Activated naive CD8-positive, alpha-beta T cell treated with anti-CD3 and anti-CD28 coated beads, Interleukin-2, amount 10 ng/mL, durations not matched to agents 7 days and 5 days (primary cell): ENCODE data around the gene DGKE. TPM values are rescaled to one million over a fixed set of nuclear protein-coding genes. Genes with fewer than 3 reads are reported as not detected.
A peak's percentile ranks its signal among the peaks of the same experiment; 100 is the strongest.

Experiments used
- ATAC-seq: fragments of 150-1000 bp; cut with Tn5 transposase; one replicate; pipeline ENCODE4 v1.10.0; 2021; ENCODE audit warnings: low read depth, moderate library complexity
- POLR2A ChIA-PET: fragments of 350-600 bp; sonication (Branson Sonifier 250); formaldehyde crosslinking; loops from one replicate; lab custom pipeline; 2021; ENCODE audit warnings: antibody characterized with exemption; lab: Charles Lee
- DNase-seq: peaks from one replicate; pipeline ENCODE4 v3.0.0; 2021
- H3K27ac Mint-ChIP-seq: one replicate; pipeline ENCODE4 v1.8.0; 2022; ENCODE audit warnings: mild to moderate bottlenecking, mixed read lengths
- H3K27me3 Mint-ChIP-seq: one replicate; pipeline ENCODE4 v1.8.0; 2022; ENCODE audit warnings: mild to moderate bottlenecking, moderate library complexity, mixed read lengths
- H3K36me3 Mint-ChIP-seq: one replicate; pipeline ENCODE4 v1.8.0; 2021; ENCODE audit warnings: mild to moderate bottlenecking, mixed read lengths
- H3K4me1 Mint-ChIP-seq: one replicate; pipeline ENCODE4 v1.8.0; 2021; ENCODE audit warnings: mixed read lengths
- H3K4me3 Mint-ChIP-seq: one replicate; pipeline ENCODE4 v1.8.0; 2022; ENCODE audit warnings: mild to moderate bottlenecking, moderate library complexity, mixed read lengths
- H3K9me3 Mint-ChIP-seq: one replicate; pipeline ENCODE4 v1.8.0; 2021; ENCODE audit warnings: mixed read lengths
- total RNA-seq, 2 experiments: library from RNA; stranded (reverse); gene quantifications; one replicate each; pipeline ENCODE4 v1.2.3, GENCODE V29; 2021

The DGKE gene
- total RNA-seq, 2 experiments from 2014 or later, result 30.0 to 30.9 TPM

- H3K27ac Mint-ChIP-seq, result peak overlapping the region; percentile 84
- DNase-seq (no peak), ATAC-seq (peak; percentile 69)
- POLR2A ChIA-PET, result interaction anchor here (0.9 kb wide), 1 partner anchor 70 kb away, joined by 8 read pairs; no protein-coding TSS in a partner anchor
- peaks cover 60% of the 10 kb centered on the region for H3K36me3 Mint-ChIP-seq
- H3K27me3 Mint-ChIP-seq, result no peaks in the 10 kb centered on the region
- H3K4me1 Mint-ChIP-seq, result peaks cover 57% of the 10 kb centered on the region
- peak overlapping the region; percentile 88 for H3K4me3 Mint-ChIP-seq
- no peaks in the 10 kb centered on the region for H3K9me3 Mint-ChIP-seq
These were observed 74.1 kb downstream of the DGKE start for GRCh38 chr17:56908001-56908542.

- no peaks in the 10 kb centered on the region for H3K27me3 Mint-ChIP-seq
- ATAC-seq (no peak), DNase-seq (no peak)
- peak overlapping the region; percentile 88 for H3K4me3 Mint-ChIP-seq
- peaks cover 53% of the 10 kb centered on the region for H3K36me3 Mint-ChIP-seq
- no peaks in the 10 kb centered on the region for H3K9me3 Mint-ChIP-seq
- H3K27ac Mint-ChIP-seq, result peak overlapping the region; percentile 96
- peaks cover 53% of the 10 kb centered on the region for H3K4me1 Mint-ChIP-seq
- POLR2A ChIA-PET, result interaction anchor here (1.1 kb wide), 1 partner anchor 9 kb away, joined by 5 read pairs; no protein-coding TSS in a partner anchor
These were observed 76.0 kb downstream of the DGKE start for GRCh38 chr17:56909742-56910508.

DNA sequence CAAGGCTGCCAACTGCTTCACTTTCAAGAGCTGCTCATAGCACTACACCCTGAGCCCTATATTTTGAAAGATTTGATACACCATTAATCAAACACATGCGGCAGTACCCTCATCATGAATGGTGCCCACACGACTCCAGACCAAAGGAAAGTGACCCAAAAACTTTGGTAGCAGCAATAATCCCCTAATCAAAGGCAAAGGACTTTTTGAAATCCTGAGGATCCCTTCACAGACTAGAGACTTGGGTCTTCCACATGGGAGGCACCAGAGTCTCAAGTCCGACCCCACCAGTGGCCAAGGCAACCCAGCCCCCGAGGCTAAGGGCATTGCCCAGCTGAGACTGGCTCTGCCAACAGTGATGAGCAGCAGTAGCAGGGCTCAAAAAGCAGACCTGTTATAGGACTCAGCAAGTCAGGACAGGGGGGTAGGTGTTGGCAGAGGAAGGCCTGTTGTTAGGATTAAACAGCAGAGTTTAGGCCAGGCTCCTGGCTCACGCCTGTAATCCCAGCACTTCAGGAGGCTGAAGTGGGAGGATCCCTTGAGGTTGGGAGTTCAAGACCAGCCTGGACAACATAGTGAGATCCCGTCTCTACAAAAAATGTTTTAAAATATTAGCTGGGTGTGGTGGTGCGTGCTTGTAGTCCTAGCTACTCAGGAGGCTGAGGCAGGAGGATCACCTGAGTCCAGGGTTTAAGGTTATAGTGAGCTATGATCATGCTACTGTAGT is 76.7 kb downstream of the DGKE start:
- POLR2A ChIA-PET, result interaction anchor here (1.0 to 1.1 kb wide), 2 partner anchors 9 to 10 kb away, joined by 3 to 5 read pairs; no protein-coding TSS in a partner anchor
- Mint-ChIP-seq H3K4me3 (peak overlapping the region; percentile 88), H3K4me1 (peaks cover 56% of the 10 kb centered on the region), H3K27me3 (no peaks in the 10 kb centered on the region), H3K27ac (peak overlapping the region; percentile 96), H3K36me3 (peaks cover 52% of the 10 kb centered on the region), H3K9me3 (no peaks in the 10 kb centered on the region)
- ATAC-seq (no peak), DNase-seq (no peak)

- ATAC-seq (no peak), DNase-seq (no peak)
- POLR2A ChIA-PET, result interaction anchor here (0.6 to 2.3 kb wide), 8 partner anchors 8 to 835 kb away, joined by 3 to 18 read pairs (median 4); partner anchors contain the start of gene SCPEP1
- Mint-ChIP-seq H3K27me3 (no peaks in the 10 kb centered on the region), H3K36me3 (peaks cover 42% of the 10 kb centered on the region), H3K9me3 (no peaks in the 10 kb centered on the region), H3K27ac (peak overlapping the region; percentile 96), H3K4me1 (peaks cover 47% of the 10 kb centered on the region), H3K4me3 (peak overlapping the region; percentile 88)
These were observed 78.4 kb downstream of the DGKE start for GRCh38 chr17:56912105-56912999.

DNA sequence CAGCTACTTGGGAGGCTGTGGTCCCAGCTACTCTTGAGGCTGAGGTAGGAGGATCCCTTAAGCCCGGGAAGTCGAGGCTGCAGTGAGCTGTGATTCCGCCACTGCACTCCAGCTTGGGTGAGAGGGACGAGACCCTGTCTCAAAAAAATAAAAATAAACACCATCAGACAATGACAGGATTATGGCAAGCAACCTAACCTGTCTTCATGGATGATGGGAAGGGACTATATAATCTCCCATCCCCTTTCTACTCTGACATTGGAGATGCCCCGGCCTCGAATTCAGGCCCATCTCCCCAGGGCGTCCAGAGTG is 79.0 kb downstream of the DGKE start:
- Mint-ChIP-seq H3K27ac (peak overlapping the region; percentile 96), H3K27me3 (no peaks in the 10 kb centered on the region), H3K4me3 (peak overlapping the region; percentile 88), H3K9me3 (peaks cover 4% of the 10 kb centered on the region), H3K36me3 (peaks cover 45% of the 10 kb centered on the region), H3K4me1 (peaks cover 43% of the 10 kb centered on the region)
- POLR2A ChIA-PET, result interaction anchor here (1.4 to 2.3 kb wide), 6 partner anchors 8 to 172 kb away, joined by 5 to 18 read pairs (median 10); partner anchors contain the start of genes AKAP1 and SCPEP1
- ATAC-seq (no peak), DNase-seq (no peak)

DNA sequence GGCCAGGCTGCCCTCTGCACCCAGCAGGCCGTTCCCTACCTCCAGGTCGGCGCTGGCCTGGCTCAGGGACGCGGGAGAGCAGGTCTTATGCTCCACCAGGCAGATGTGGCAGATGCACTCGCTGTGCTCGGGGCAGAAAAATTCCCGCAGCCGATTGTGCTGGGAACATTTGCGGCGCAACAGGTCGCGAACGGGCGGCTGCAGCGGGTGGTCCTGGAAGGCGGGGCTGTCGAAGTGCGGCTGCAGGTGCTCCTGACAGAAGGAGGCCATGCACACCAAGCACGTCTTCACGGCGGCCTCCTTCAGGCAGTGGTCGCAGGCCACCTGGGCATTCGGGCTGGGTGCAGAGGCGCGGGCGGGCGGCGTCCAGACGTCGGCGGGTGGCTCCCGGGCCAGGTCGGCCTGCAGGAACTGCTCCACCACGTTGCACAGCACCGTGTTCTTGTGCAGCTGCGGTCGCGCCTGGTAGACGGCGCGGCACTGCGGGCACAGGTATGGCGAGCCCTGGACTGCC is 79.5 kb downstream of the DGKE start:
- peaks cover 42% of the 10 kb centered on the region for H3K36me3 Mint-ChIP-seq
- no peaks in the 10 kb centered on the region for H3K27me3 Mint-ChIP-seq
- DNase-seq (no peak), ATAC-seq (peak; percentile 55)
- H3K9me3 Mint-ChIP-seq, result peaks cover 6% of the 10 kb centered on the region
- H3K27ac Mint-ChIP-seq, result peak overlapping the region; percentile 96
- POLR2A ChIA-PET, result interaction anchor here (1.0 to 2.3 kb wide), 10 partner anchors 9 to 173 kb away, joined by 3 to 18 read pairs (median 10); partner anchors contain the start of genes AKAP1, COIL and SCPEP1
- H3K4me3 Mint-ChIP-seq, result peak overlapping the region; percentile 88
- peaks cover 38% of the 10 kb centered on the region for H3K4me1 Mint-ChIP-seq

DNA sequence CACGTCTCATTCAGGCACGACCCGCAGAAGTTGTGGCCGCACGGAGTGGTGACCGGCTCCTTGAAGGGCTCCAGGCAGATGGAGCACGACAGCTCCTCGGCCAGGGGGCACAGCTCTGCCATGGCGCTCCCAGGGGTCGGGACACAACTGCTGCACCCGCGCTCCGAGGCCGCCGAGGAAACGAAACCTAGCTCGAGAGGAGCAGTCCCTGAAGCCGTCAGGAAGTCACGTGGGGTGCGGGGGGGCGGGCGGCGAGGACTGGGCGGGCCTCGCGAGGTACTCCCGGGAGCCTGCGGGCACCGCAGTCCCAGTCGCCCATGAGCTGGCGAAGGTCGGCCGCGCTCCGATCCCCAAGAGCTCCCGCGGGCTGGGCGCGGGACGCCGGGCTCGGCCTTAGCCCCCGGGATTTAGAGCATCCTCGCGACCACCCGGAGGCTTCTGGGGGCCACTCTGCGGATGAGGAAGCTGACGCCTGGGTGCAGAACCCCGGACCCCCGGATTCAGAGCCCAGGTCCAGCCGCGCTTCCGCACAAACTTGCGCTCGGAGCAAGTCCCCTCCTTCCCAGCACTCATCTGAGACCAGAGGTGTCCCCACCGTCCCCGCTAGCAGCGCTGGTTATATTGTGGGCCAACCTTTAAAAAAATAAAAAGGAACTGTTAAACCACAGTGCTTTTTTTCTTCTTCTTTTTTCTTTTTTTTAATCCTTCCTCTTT is 80.1 kb downstream of the DGKE start, which contains the start of gene TRIM25:
Gene TRIM25 (minus strand): TSS at position 183 of the 714 bp plus-strand sequence. CDS start 61 bp downstream, at position 122.
- peak within 1 kb of the TSS; percentile 96 for H3K27ac Mint-ChIP-seq
- DNase-seq, result peak; percentile 86
- peaks cover 6% of the 10 kb centered on the region for H3K9me3 Mint-ChIP-seq
- H3K27me3 Mint-ChIP-seq, result no peaks in the 10 kb centered on the region
- peaks cover 34% of the 10 kb centered on the region for H3K4me1 Mint-ChIP-seq
- H3K36me3 Mint-ChIP-seq, result peaks cover 37% of the 10 kb centered on the region
- ATAC-seq, result peak; percentile 89
- H3K4me3 Mint-ChIP-seq, result peak within 1 kb of the TSS; percentile 88
- POLR2A ChIA-PET, result interaction anchor here (0.7 to 2.3 kb wide), 11 partner anchors 9 to 172 kb away, joined by 3 to 18 read pairs (median 10); partner anchors contain the start of genes AKAP1, COIL and SCPEP1

DNA sequence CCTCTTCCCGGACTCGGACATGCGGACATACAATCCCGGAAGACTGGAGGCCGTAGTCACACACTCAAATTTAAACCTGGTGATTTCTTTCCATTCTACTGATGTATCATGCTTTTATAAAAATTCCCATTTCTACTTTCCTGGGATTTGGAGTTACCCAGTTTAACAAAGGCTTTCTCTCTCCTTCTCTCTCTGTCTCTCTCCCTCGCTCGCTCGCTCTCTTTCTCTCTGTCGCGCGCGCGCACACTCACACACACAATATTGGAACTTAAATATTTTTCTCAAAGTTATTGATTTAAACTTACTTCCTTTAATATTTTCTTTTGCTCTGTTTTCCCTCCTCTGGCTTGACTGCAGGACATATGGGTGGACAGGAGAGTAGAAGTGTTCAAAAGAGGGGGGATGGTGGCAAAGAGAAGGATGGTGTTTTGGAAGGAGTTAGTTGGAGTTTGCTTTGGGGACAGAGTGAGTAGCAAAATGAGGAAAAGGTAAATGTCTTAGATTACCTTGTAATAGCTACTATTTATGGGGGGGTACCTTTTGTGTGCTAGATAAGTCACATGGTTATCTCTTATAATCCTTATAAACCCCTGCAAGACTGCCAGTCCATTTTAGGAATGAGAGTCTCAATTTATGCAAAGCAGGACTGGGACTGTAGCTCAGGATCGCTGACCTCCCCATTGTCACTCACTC is 80.8 kb downstream of the DGKE start:
- ATAC-seq (no peak), DNase-seq (no peak)
- peaks cover 35% of the 10 kb centered on the region for H3K36me3 Mint-ChIP-seq
- peak overlapping the region; percentile 88 for H3K4me3 Mint-ChIP-seq
- POLR2A ChIA-PET, result interaction anchor here (0.7 to 2.3 kb wide), 10 partner anchors 10 to 170 kb away, joined by 3 to 18 read pairs (median 10); partner anchors contain the start of genes AKAP1, COIL and SCPEP1
- H3K27me3 Mint-ChIP-seq, result no peaks in the 10 kb centered on the region
- peak overlapping the region; percentile 90 for H3K27ac Mint-ChIP-seq
- H3K9me3 Mint-ChIP-seq, result peaks cover 6% of the 10 kb centered on the region
- peaks cover 31% of the 10 kb centered on the region for H3K4me1 Mint-ChIP-seq

DNA sequence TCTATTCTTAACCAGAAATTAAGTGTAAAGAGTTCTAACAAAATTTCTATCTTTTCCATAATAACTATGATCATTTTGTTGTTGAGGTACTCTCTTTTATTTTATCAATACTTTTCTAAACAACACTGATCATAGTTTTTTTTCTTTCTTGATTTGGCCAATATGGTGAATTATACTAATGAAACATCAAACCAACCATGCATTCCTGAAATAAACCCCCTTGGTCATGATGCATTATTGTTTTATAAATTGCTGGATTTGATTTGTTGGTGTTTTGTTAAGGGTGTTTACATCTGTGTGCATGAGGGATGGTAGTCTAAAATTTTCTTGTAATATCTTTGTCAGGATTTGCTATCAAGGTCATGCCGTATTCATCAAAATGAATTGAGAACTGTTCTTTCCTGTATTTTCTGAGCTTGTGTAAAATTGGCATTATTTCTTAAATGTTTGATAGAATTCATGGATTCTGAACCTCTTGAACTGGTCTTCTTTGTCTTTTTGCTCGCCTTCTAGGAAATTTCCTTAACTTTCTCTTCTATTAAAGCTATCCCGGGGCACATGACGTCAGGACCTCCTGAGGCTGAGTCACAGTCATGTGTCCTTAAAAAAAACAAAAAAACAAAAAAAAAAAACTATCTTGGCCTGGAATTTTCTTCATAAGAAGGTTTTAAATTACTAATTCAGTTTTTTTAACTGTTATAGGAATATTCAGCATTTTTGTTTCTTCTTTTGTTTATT is 83.8 kb downstream of the DGKE start:
- H3K36me3 Mint-ChIP-seq, result peaks cover 12% of the 10 kb centered on the region
- POLR2A ChIA-PET, result no interaction called here
- H3K9me3 Mint-ChIP-seq, result peaks cover 6% of the 10 kb centered on the region
- no peak for DNase-seq
- H3K27me3 Mint-ChIP-seq, result no peaks in the 10 kb centered on the region
- H3K4me3 Mint-ChIP-seq, result no peak overlapping the region
- H3K4me1 Mint-ChIP-seq, result peaks cover 15% of the 10 kb centered on the region
- ATAC-seq, result no peak
- no peak overlapping the region for H3K27ac Mint-ChIP-seq

DNA sequence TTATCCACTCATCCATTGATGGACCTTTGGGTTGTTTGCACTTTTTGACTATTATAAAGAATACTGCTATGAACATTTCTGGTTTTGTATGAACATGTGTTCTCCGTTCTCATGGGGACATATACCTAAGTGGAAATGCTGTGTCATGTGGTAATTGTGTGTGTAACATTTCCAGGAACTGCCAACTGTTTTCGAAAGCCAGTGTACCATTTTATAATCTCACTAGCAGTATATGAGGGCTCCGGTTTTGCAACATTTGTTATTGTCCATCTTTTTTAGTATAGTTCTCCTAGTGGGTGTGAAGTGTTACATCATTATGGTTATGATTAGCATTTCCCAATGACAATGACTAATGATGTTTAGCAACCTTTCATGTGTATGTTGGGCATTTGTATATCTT is 85.0 kb downstream of the DGKE start:
- POLR2A ChIA-PET, result no interaction called here
- Mint-ChIP-seq H3K27me3 (no peaks in the 10 kb centered on the region), H3K4me3 (no peak overlapping the region), H3K9me3 (peaks cover 6% of the 10 kb centered on the region), H3K4me1 (peaks cover 15% of the 10 kb centered on the region), H3K36me3 (peaks cover 12% of the 10 kb centered on the region), H3K27ac (no peak overlapping the region)
- ATAC-seq (no peak), DNase-seq (no peak)
